Measurements from ENCODE around the gene PRTFDC1. TPM values are rescaled to one million over a fixed set of nuclear protein-coding genes. Genes with fewer than 3 reads are reported as not detected.
"Not testable (repeated sequence)": the region's sequence is repeated elsewhere in the genome, so short reads cannot be mapped to it uniquely, and the experiment has no call there.

PRTFDC1 gene
- total RNA-seq, 1 donor from 2014 or later: 9.1 TPM

- no peaks in the 10 kb centered on the region for H3K9me3 ChIP-seq (ENCODE audit: insufficient read depth, low read depth, low read length)
- no peak overlapping the region for H3K4me3 ChIP-seq (ENCODE audit: insufficient read depth, low read depth, low read length)
- DNase-seq (ENCODE audit: low read depth) (no peak), FAIRE-seq (no peak)
- no peaks in the 10 kb centered on the region for H3K36me3 ChIP-seq (ENCODE audit: insufficient read depth, low read length)
- Mint-ChIP-seq H3K27ac (ENCODE audit: unreplicated experiment) (no peak overlapping the region), H3K27me3 (ENCODE audit: low read depth, unreplicated experiment) (no peaks in the 10 kb centered on the region), H3K4me1 (ENCODE audit: low read depth, unreplicated experiment) (peaks cover 2% of the 10 kb centered on the region), H3K36me3 (ENCODE audit: low read depth, unreplicated experiment) (no peaks in the 10 kb centered on the region), H3K4me3 (ENCODE audit: unreplicated experiment) (no peak overlapping the region), H3K9me3 (ENCODE audit: unreplicated experiment) (peaks cover 3% of the 10 kb centered on the region)
- H3K4me1 ChIP-seq (ENCODE audit: insufficient read depth, low read length): no peaks in the 10 kb centered on the region
- H4K20me1 ChIP-seq (ENCODE audit: insufficient read depth, low read length): no peaks in the 10 kb centered on the region
- no peak overlapping the region for H2AFZ ChIP-seq (ENCODE audit: low read depth, low read length)
- H3K9ac ChIP-seq (ENCODE audit: low read length): no peak overlapping the region
- no peak overlapping the region for H3K27ac ChIP-seq (ENCODE audit: low read depth, low read length)
- TF ChIP-seq EZH2 (IDR thresholded peaks at IDR 0.05; ENCODE audit: insufficient read depth, low read length): no peak
- no peak for TF ChIP-seq CTCF (IDR thresholded peaks at IDR 0.05; ENCODE audit: insufficient read depth, low read depth, low read length)
- H3K4me2 ChIP-seq (ENCODE audit: low read length): no peak overlapping the region
- no peaks in the 10 kb centered on the region for H3K79me2 ChIP-seq (ENCODE audit: insufficient read depth, low read length)
- H3K27me3 ChIP-seq (ENCODE audit: insufficient read depth, low read length): no peaks in the 10 kb centered on the region
Observed at GRCh38 chr10:24969841-24970281, 17.5 kb upstream of the PRTFDC1 start.

DNA sequence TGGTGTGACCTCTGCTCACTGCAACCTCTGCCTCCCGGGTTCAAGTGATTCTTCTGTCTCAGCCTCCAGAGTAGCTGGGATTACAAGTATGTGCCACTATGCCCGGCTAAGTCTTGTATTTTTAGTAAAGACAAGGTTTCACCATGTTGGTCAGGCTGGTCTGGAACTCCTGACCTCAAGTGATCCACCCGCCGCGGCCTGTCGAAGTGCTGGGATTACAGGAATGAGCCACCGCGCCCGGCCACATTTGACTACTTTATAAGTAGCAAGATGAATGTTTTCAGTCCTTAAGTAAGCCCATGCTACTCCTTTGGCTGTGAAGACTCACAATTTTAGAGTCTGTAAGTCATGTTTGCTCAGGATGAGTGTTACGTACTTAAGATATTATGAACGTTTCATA, 16.5 kb upstream of the PRTFDC1 start:
- not testable (repeated sequence) for H3K9ac ChIP-seq (ENCODE audit: low read length); FAIRE-seq; H3K9me3 ChIP-seq (ENCODE audit: insufficient read depth, low read depth, low read length); H3K79me2 ChIP-seq (ENCODE audit: insufficient read depth, low read length); H3K4me1 Mint-ChIP-seq (ENCODE audit: low read depth, unreplicated experiment); H3K36me3 ChIP-seq (ENCODE audit: insufficient read depth, low read length); H3K4me1 ChIP-seq (ENCODE audit: insufficient read depth, low read length); H3K36me3 Mint-ChIP-seq (ENCODE audit: low read depth, unreplicated experiment); H3K27ac ChIP-seq (ENCODE audit: low read depth, low read length); H2AFZ ChIP-seq (ENCODE audit: low read depth, low read length); H3K27me3 Mint-ChIP-seq (ENCODE audit: low read depth, unreplicated experiment); H3K27ac Mint-ChIP-seq (ENCODE audit: unreplicated experiment); DNase-seq (ENCODE audit: low read depth); H3K4me3 Mint-ChIP-seq (ENCODE audit: unreplicated experiment); H3K4me2 ChIP-seq (ENCODE audit: low read length); H3K4me3 ChIP-seq (ENCODE audit: insufficient read depth, low read depth, low read length); H3K27me3 ChIP-seq (ENCODE audit: insufficient read depth, low read length); H3K9me3 Mint-ChIP-seq (ENCODE audit: unreplicated experiment); H4K20me1 ChIP-seq (ENCODE audit: insufficient read depth, low read length)

- Mint-ChIP-seq H3K4me1 (ENCODE audit: low read depth, unreplicated experiment) (peaks cover 2% of the 10 kb centered on the region), H3K27ac (ENCODE audit: unreplicated experiment) (no peak overlapping the region), H3K9me3 (ENCODE audit: unreplicated experiment) (peaks cover 3% of the 10 kb centered on the region), H3K36me3 (ENCODE audit: low read depth, unreplicated experiment) (no peaks in the 10 kb centered on the region), H3K27me3 (ENCODE audit: low read depth, unreplicated experiment) (no peaks in the 10 kb centered on the region), H3K4me3 (ENCODE audit: unreplicated experiment) (peak overlapping the region; percentile 34)
- H3K79me2 ChIP-seq (ENCODE audit: insufficient read depth, low read length): no peaks in the 10 kb centered on the region
- TF ChIP-seq CTCF (IDR thresholded peaks at IDR 0.05; ENCODE audit: insufficient read depth, low read depth, low read length): no peak
- no peak for TF ChIP-seq EZH2 (IDR thresholded peaks at IDR 0.05; ENCODE audit: insufficient read depth, low read length)
- H3K9ac ChIP-seq (ENCODE audit: low read length): no peak overlapping the region
- no peaks in the 10 kb centered on the region for H3K36me3 ChIP-seq (ENCODE audit: insufficient read depth, low read length)
- H2AFZ ChIP-seq (ENCODE audit: low read depth, low read length): no peak overlapping the region
- DNase-seq (ENCODE audit: low read depth): no peak
- H3K4me3 ChIP-seq (ENCODE audit: insufficient read depth, low read depth, low read length): no peak overlapping the region
- FAIRE-seq: no peak
- no peaks in the 10 kb centered on the region for H3K9me3 ChIP-seq (ENCODE audit: insufficient read depth, low read depth, low read length)
- H3K4me1 ChIP-seq (ENCODE audit: insufficient read depth, low read length): no peaks in the 10 kb centered on the region
- no peak overlapping the region for H3K27ac ChIP-seq (ENCODE audit: low read depth, low read length)
- H4K20me1 ChIP-seq (ENCODE audit: insufficient read depth, low read length): no peaks in the 10 kb centered on the region
- no peak overlapping the region for H3K4me2 ChIP-seq (ENCODE audit: low read length)
- H3K27me3 ChIP-seq (ENCODE audit: insufficient read depth, low read length): no peaks in the 10 kb centered on the region
Observed at GRCh38 chr10:24968349-24968748, 15.9 kb upstream of the PRTFDC1 start.
